Colonic mucosa (tissue), 4 donors: ENCODE data around the gene KRCC1. TPM values are rescaled to one million over a fixed set of nuclear protein-coding genes. Genes with fewer than 3 reads are reported as not detected.

Experiments used
- DNase-seq: peaks from one replicate; pipeline ENCODE4 v3.0.0-alpha.2; 2020
- H3K27ac ChIP-seq: fragments of 200-600 bp; one replicate; pipeline ENCODE4 v1.8.0; 2021
- H3K27me3 ChIP-seq: fragments of 200-600 bp; one replicate; pipeline ENCODE4 v1.8.0; 2021
- H3K36me3 ChIP-seq: fragments of 200-600 bp; one replicate; pipeline ENCODE4 v1.8.0; 2021
- H3K4me1 ChIP-seq: fragments of 200-600 bp; one replicate; pipeline ENCODE4 v1.8.0; 2021; ENCODE audit warnings: mild to moderate bottlenecking
- H3K4me3 ChIP-seq: fragments of 200-600 bp; one replicate; pipeline ENCODE4 v1.8.0; 2021
- H3K9ac ChIP-seq, 2 donors: one replicate each; pipeline ENCODE4 v1.7.0; 2013; ENCODE audit warnings: control low read depth in 2 of 2, low read depth in 2 of 2, low read length in 2 of 2
- H3K9me3 ChIP-seq: fragments of 200-600 bp; one replicate; pipeline ENCODE4 v1.8.0; 2021
- intact Hi-C: fragments of 100-400 bp; cut with DNase I; formaldehyde crosslinking; loops from one replicate; pipeline ENCODE4 v1.14.1; 2022
- total RNA-seq, 2 donors: library from RNA; stranded (reverse); fragmentation: NEBNext Ultra II Directional in 1 of 2; extraction: Animal tissue kit (Norgen Biotek cat#: 25700) in 1 of 2; gene quantifications; one replicate each; pipeline ENCODE4 v1.2.1, GENCODE V29; 2021
- TF ChIP-seq, protein P1 (sequence below): fragments of 200-600 bp; IDR thresholded peaks from one replicate; pipeline ENCODE4 v1.8.0; 2022; ENCODE audit warnings: antibody characterized with exemption, mild to moderate bottlenecking
- donor health status: healthy.
- donor health status: DM: no; HTN: no; CAD: no.
- donor health status: DM: no; HTN: no; CAD: no.

Gene KRCC1
- total RNA-seq, 2 donors from 2014 or later = 45.6 to 75.8 TPM

DNA sequence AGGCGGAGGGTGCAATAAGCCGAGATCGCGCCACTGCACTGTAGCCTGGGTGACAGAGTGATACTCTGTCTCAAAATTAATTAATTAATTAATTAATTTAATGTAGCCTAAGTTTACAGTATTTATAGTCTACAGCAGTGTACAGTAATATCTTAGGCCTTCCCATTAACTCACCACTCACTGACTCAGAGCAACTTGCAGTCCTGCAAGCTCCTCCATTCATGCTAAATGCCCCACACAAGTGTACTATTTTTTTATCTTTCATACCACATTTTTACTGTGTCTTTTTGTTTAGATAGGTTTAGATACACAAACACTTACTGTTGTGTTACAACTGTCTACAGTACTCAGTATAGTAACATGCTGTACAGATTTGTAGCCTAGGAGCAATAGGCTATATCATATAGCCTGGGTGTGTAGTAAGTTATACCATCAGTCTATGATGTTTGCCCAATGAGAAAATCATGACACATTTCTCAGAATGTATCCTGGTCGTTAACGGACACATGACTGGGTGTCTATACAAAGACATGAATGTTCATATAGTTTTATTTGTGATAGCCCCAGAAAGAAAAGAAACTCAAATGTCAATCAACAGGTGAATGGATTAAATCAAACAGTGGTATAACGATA lies 23.4 kb downstream of the KRCC1 start:
- intact Hi-C loops = no loop called here
- TF ChIP-seq, protein P1, sequence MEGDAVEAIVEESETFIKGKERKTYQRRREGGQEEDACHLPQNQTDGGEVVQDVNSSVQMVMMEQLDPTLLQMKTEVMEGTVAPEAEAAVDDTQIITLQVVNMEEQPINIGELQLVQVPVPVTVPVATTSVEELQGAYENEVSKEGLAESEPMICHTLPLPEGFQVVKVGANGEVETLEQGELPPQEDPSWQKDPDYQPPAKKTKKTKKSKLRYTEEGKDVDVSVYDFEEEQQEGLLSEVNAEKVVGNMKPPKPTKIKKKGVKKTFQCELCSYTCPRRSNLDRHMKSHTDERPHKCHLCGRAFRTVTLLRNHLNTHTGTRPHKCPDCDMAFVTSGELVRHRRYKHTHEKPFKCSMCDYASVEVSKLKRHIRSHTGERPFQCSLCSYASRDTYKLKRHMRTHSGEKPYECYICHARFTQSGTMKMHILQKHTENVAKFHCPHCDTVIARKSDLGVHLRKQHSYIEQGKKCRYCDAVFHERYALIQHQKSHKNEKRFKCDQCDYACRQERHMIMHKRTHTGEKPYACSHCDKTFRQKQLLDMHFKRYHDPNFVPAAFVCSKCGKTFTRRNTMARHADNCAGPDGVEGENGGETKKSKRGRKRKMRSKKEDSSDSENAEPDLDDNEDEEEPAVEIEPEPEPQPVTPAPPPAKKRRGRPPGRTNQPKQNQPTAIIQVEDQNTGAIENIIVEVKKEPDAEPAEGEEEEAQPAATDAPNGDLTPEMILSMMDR = no peak
- Histone ChIP-seq H3K9me3 (no peaks in the 10 kb centered on the region), H3K4me3 (no peak overlapping the region), H3K27ac (no peak overlapping the region), H3K27me3 (no peaks in the 10 kb centered on the region), H3K4me1 (no peaks in the 10 kb centered on the region), H3K9ac (no peak overlapping the region), H3K36me3 (peaks cover 4% of the 10 kb centered on the region)
- no peak for DNase-seq

DNA sequence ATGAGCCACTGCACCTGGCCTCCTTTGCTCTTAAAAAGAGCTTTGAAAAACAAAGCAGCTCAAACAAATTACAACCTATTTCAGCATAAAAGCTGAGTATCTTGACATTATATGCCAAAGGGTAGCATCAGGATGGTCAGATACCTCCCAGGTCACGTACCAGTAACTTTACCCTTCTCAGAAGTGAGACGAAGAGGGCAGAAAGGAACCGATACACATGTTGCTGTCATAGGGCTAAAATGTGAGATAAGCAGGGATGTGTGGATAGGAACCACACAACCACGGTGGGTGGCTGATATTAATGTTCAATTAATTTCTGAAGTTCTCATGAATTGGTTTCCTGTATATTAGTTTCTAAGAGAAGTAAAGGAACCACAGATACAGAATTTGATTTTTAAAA lies 26.7 kb downstream of the KRCC1 start:
- Histone ChIP-seq H3K36me3 (no peaks in the 10 kb centered on the region), H3K9ac (no peak overlapping the region), H3K27me3 (no peaks in the 10 kb centered on the region), H3K27ac (no peak overlapping the region), H3K4me1 (no peaks in the 10 kb centered on the region), H3K4me3 (no peak overlapping the region), H3K9me3 (no peaks in the 10 kb centered on the region)
- intact Hi-C loops = no loop called here
- DNase-seq = no peak
- TF ChIP-seq, protein P1 = no peak

DNA sequence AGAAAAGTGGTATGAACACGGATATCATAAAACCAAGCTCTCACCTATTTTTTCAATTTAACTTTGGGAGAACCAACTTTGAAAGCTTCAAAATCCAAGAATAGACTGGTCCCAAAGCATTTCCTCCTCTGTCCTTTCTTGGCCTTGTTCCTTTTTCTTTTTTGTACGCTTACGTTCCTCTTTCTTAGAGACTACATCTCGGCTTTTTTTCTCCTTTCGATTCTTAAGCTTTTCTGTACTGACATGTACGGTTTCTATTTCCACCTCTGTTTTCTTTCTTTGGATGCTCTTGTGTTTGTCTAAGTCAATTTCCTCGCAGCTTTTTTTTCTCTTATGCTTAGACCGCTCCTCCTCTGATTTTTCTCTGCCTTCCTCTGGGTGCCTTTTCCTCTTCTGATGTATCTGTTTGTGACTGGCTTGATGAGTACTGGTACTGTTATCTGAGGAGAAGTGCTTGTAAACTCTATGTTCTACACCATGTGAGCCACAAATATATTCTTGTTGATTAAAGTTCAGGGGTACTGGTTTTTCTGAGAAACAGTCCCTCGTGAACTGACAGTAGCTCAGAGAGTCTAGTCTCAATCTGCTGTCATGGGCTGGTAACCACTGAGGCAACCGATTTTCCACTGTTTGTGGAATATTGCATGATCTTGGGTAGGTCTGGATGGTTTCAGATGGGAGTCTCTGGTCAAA lies 27.7 kb downstream of the KRCC1 start:
- Histone ChIP-seq H3K4me1 (no peaks in the 10 kb centered on the region), H3K9ac (no peak overlapping the region), H3K27me3 (no peaks in the 10 kb centered on the region), H3K9me3 (no peaks in the 10 kb centered on the region), H3K36me3 (no peaks in the 10 kb centered on the region), H3K4me3 (no peak overlapping the region), H3K27ac (no peak overlapping the region)
- TF ChIP-seq, protein P1 = no peak
- no peak for DNase-seq
- intact Hi-C loops = no loop called here

DNA sequence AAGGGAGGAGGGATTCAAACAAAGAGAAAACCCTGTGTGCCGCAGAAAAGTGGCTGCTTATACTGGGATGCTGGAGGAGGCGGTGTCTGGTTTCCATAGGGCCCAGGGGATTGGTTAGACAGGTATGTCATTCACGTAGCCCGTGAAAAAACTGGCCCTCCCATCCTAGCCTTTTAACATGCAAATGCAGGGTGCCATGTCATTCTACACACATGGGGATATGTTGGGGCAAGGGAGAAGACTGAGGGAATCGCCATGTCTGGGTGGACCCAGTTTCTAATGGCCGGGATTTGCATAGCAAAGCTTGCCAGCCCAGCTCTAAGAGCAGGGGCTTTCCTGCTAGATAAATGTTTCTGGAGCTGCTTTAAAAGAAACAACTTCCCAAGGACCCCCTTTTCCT lies 31.1 kb downstream of the KRCC1 start:
- no peaks in the 10 kb centered on the region for H3K9me3 ChIP-seq
- no peaks in the 10 kb centered on the region for H3K4me1 ChIP-seq
- intact Hi-C loops = no loop called here
- TF ChIP-seq, protein P1 = no peak
- H3K4me3 ChIP-seq = no peak overlapping the region
- no peak overlapping the region for H3K9ac ChIP-seq
- no peaks in the 10 kb centered on the region for H3K36me3 ChIP-seq
- no peak for DNase-seq
- no peak overlapping the region for H3K27ac ChIP-seq
- H3K27me3 ChIP-seq = no peaks in the 10 kb centered on the region

DNA sequence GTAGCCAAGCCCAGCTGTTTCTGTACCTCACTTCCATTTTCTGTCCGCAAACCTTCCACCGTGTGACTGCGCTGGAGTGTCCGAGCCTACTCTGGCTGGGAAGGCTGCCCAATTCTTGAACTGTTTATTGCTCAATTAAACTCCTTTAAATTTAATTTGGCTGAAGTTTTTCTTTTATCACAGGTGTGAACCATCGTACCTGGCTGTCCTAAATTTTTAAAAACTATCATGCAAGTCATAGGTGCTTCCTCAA lies 33.0 kb downstream of the KRCC1 start:
- TF ChIP-seq, protein P1 = no peak
- intact Hi-C loops = no loop called here

More for the DNA sequence above, 33.0 kb downstream of the KRCC1 start:
- no peaks in the 10 kb centered on the region for H3K9me3 ChIP-seq
- no peak overlapping the region for H3K9ac ChIP-seq
- DNase-seq = peak; percentile 52
- H3K36me3 ChIP-seq = no peaks in the 10 kb centered on the region
- H3K27me3 ChIP-seq = no peaks in the 10 kb centered on the region
- H3K4me3 ChIP-seq = no peak overlapping the region
- H3K27ac ChIP-seq = no peak overlapping the region
- H3K4me1 ChIP-seq = no peaks in the 10 kb centered on the region
